EL (cell line): ENCODE results near the gene SMARCC2.
A peak's percentile ranks its signal among the peaks of the same experiment; 100 is the strongest.

ENCODE experiments used
- DNase-seq: peaks from one replicate; pipeline ENCODE4 v3.0.0-alpha.2; 2016

Gene SMARCC2

DNA sequence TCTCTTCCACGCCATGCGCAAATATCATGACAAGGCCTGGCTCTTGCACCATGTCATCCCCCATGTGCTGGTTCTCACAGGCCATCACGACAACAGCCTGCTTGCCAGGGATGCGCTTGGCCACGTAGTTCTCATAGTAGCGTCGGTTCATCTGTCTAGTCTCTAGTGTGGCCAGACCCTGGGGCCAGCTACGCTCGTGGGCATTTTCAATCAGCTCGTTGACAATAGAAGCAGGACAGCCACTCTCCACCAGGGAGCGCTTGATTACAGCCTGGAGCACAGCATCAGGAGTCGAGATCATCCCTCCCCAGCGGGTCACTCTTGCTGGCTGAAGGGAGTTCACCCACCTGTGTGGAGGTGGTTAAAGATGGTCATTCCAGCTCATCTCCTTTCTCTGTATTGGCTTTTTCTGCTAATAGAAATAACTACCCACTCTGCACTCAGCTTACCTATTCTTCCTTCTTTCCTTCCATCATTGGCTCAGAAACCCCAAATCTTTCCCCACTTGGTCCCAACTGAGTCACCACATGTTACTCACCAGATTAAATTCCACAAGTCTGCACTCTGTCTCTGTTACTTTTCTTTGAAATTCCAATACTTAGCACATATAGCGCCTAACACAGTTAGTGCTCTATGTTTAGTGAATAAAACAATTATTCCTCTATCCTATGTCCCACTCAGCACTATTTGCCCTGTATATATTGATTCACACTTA is 17.3 kb upstream of the SMARCC2 start:
- peak; percentile 62 for DNase-seq

- no peak for DNase-seq
These were observed 16.2 kb upstream of the SMARCC2 start for GRCh38 chr12:56205445-56205844.

GRCh38 chr12:56204275-56204674 is 15.0 kb upstream of the SMARCC2 start:
- no peak for DNase-seq

DNA sequence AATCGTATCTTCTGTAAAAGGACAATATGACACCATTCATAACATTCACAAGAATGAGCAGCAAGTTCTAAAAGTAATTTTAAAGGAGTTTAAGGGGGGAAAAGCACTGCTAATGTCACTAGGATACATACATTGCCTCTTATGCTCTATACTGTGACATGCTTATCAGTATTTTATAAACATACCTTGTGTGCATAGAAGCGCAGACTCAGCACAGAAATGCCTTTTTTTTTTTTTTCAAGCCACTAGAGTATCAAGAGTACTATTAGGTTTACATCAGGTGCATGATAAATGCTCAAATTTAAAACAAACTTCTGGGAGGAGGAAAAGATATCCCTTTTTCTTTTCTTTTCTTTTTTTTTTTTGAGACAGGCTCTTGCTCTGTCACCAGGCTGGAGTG is 13.6 kb upstream of the SMARCC2 start:
- no peak for DNase-seq

DNA sequence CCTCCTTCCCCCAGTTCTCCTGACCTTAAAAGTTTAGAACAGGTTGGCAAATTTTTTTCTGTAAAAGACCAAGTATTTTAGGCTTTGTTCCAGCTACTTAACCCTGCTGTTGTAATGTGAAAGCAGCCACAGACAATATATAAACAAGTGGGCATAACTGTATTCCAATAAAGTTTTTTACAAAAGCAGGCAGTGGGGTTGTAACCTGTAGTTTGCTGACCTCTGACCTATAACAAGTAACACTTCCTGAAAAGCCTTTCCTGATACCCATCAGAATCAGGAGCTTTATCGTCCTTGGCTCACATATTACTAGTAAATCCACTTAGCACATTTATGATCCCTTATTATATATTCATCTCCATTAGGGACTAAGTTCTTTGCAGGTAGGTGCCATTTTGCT is 13.1 kb upstream of the SMARCC2 start:
- DNase-seq = no peak

DNA sequence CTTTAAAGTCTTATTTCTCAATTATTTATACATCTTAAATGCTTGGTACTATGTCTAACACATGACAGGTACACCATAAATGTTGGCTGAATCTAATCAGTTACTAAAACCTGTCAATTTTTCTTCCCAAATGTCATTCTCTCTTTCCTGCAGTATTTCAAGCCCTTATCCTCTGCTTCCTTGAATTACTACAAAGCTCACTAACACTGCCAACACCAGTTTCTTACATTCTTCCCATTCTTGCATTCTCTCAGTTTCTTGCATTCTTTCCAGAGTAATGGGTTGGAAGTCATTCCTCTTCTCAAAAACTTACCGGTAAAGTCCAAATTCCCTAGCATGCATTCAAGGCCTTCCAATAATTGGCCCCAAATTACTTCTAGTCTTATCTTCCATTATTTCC is 9.6 kb upstream of the SMARCC2 start:
- DNase-seq = peak; percentile 30

DNA sequence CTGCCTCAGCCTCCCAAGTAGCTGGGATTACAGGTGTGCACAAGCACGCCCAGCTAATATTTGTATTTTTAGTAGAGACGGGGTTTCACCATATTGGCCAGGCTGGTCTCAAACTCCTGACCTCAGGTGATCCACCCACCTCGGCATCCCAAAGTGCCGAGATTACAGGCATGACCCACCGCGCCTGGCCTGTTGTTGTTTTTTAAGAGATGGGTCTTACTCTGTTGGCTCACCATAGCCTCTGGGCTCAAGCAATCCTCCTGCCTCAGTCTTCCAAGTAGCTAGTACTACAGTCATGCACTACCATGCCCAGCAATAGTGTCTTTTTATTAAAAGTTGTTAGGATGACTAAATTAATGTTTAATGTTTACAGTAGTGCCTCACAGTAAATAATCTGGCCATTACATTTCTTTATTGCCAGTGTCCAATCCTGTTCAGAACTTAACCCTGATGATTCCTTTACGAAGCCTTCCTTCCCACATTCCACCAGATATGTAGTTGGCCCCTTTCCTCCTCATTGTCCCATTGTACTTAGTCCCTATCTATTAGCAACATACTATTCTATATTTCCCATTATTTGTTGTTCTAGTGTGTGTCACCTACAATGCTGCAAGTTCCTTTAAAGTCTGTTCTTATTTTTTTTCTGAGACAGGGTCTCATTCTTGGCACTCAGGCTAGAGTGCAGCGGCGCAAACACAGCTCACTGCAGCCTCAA is 8.8 kb upstream of the SMARCC2 start:
- DNase-seq = no peak

GRCh38 chr12:56196818-56197550 is 7.7 kb upstream of the SMARCC2 start:
- DNase-seq = peak; percentile 97

GRCh38 chr12:56193025-56193578 is 3.8 kb upstream of the SMARCC2 start:
- peak; percentile 81 for DNase-seq

DNA sequence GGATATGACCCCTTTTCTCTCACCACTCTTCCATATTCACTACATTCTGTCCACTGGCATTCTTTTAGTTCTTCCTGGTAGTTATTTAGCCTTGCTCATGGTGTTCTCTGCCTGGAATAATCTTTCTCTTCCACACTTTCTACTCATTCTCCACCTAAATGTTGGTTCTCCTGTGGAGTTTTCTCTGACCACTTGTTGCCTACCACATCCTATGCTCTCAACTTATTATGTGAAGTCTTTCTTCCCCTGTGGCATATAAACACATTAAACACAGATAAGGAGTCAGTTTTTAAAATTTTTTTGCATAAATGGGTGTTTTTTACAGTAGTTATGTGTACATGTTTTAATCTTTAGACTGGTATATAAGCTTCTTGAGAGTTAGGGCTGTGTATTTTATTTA is 3.3 kb upstream of the SMARCC2 start:
- DNase-seq = no peak

DNA sequence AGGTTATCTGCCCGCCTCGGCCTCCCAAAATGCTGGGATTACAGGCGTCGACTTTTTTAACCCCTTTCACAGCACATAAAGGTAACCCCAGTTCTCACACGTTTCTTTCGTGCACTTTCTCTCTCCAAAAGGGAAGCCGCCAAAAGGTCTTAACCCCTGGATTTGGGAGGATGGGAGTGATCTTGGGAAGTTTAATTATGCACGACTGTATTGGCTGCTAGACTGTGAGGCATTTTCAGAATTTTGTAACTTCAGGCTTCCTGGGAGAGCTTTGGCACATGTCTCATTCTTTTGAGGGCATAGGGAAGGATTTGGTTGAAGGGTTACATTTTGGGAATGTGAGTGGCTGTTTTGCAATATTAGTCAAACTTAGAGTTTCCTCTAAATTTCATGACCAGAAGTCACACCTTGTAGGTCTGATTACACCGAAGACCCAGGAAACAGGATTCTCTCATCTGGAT is 1.4 kb upstream of the SMARCC2 start:
- peak; percentile 14 for DNase-seq

- peak; percentile 90 for DNase-seq
These were observed 823 bp upstream of the SMARCC2 start for GRCh38 chr12:56189918-56190694.

DNA sequence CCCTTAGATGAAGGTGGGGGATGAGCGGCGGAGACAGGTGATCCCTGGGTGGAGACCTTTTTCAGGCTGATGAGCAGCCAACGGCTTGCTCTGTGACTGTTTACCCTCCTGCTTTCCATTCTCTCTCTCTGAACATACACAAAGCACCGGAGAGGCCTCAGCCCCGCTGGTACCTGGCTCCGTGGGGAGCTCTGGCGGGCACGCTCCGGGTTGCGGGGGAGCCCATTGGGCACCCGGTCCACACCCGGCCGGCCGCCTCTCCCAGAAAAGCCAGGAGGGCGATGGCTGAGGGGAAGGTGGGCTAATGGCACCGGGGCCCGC is 545 bp downstream of the SMARCC2 start:
- no peak for DNase-seq

DNA sequence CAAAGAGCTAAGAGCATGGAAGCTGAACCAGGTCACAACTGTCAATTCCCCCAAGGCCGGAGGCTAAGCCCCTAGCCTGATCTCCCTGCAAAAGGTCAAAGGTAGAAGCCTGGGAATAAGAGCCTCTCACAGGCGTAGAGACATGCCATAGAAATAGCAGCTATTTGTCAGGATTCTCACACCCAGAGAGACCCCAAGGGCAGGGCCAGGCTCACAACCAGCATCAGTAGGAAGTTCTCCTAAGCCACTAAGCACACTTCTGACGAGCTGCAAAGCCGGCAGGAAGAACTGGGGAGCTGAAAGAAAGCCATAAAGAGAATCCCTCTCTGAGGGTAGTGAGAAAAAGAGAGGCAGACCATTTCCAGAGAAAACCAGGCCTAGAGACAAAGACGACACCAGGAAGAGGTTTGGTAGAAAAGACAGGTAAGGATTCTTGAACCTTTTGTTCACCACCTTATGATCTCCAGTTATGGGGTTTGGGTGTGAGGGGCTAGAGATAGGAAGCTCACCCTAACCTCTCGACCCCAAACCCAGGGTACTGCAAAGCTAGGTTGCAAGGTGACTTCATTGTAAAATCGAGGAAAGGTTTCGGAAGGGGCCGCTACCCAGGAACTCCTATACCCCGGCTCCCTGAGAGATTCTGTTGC is 1.0 kb downstream of the SMARCC2 start:
- peak; percentile 29 for DNase-seq

GRCh38 chr12:56186957-56187356 is 2.3 kb downstream of the SMARCC2 start:
- no peak for DNase-seq

GRCh38 chr12:56178347-56178746 is 10.9 kb downstream of the SMARCC2 start:
- no peak for DNase-seq

- no peak for DNase-seq
These were observed 16.4 kb downstream of the SMARCC2 start for GRCh38 chr12:56172839-56173238.

DNA sequence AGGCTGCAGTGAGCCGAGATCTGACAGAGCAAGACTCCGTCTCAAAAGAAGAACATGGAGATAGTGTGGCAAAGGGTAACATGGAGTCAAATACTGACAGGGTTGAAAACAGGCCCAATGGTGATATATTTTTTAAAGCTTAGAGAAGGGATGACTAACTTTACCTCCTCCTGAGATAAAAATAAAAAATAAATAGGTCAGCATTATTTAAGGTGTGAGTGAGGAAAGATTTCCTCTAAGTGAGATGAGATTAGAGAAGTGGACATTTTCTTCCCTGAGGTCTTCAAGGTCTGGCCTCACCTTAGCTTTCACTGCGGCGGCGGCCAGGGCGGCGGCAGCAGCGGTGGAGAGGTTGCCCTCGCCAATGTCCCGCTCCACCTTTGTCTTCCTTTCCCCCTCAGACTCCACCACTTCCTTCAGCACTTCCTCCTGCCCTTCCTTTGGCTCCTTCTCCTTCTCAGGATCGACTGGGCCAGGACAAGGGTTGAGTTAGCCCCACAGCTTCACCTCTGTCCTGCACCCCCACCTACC is 20.0 kb downstream of the SMARCC2 start:
- no peak for DNase-seq

DNA sequence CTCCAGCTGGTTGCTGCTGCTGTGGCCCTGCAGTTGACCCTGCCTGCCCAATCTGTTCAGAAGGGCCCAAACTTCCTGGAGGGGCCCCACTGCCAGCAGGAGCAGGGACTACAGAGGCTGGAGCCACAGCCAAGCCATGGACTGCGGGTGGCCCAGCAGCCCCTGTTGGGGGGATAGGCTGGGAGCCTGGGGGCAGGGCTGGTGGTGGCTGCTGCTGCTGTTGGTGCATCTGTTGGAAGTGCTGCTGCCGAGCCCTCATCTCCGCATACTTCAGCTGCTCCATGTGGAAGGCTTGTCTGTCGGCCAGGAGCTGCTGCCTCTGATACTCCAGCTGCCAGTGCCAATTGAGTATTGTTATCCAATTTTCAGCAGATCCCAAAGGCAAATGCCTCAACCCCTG is 23.9 kb downstream of the SMARCC2 start:
- no peak for DNase-seq

DNA sequence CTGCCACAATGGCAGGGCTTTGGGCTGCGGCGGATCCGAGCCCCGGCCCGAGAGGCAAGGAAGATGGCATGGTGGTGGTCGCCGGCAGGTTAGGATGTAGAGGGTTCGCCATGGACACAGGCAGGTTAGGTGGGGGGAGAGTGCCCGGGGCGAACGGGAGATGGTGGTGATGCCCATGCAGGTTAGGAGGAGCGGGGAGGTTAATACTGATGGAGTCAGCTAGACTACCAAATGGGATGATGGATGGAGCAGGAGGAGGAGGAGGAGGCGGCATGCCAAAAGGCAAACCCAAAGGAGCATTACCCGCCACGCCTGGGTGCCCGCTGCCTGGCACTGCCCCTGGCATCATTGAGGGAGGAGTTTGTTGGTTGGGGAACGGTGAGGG is 24.9 kb downstream of the SMARCC2 start:
- peak; percentile 26 for DNase-seq

GRCh38 chr12:56163533-56164344 is 25.5 kb downstream of the SMARCC2 start:
- DNase-seq = peak; percentile 28
